Astrocyte of the cerebellum (primary cell): Measurements from ENCODE around the gene HSPA1L.

Experiments used
- DNase-seq: peaks from one replicate; pipeline ENCODE4 v3.0.0-alpha.2; 2011; ENCODE audit warnings: low read depth
- H3K4me3 ChIP-seq: 2 replicates; pipeline ENCODE4 v1.5.1; 2011; ENCODE audit warnings: mild to moderate bottlenecking, low read depth, low read length, moderate library complexity
- in situ Hi-C: cut with HindIII; loops from 2 replicates; pipeline ENCODE4 v1.10.0; 2017; ENCODE audit warnings: low sequenced_read_pairs
- TF ChIP-seq, protein P1 (sequence below): IDR thresholded peaks from 2 replicates; pipeline ENCODE4 v1.5.1; 2012; ENCODE audit warnings: low read length, low read depth, moderate library complexity, mild to moderate bottlenecking; ENCODE audit errors: missing control alignments

The HSPA1L gene

DNA sequence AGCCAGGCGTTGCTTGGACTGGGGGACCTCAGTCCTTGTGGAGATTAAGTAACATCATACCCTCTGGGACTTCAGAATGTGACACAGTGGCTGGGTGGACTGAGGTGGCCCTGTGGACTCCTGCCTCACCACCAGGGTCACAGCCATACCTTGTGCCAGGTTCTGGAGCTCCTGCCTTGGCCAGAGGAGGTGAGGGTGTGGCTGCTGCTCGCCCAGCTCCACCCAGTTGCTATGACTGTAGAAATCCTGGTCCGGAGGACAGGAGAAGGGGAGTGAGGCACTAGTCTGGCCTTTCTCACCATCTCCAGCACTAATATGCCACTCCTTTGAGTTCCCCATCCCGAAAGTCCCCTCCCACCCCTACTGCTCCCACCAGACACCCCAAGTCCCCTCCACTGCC, 39.9 kb downstream of the HSPA1L start:
- in situ Hi-C loops = no loop called here
- H3K4me3 ChIP-seq = no peak overlapping the region
- no peak for DNase-seq
- TF ChIP-seq, protein P1, sequence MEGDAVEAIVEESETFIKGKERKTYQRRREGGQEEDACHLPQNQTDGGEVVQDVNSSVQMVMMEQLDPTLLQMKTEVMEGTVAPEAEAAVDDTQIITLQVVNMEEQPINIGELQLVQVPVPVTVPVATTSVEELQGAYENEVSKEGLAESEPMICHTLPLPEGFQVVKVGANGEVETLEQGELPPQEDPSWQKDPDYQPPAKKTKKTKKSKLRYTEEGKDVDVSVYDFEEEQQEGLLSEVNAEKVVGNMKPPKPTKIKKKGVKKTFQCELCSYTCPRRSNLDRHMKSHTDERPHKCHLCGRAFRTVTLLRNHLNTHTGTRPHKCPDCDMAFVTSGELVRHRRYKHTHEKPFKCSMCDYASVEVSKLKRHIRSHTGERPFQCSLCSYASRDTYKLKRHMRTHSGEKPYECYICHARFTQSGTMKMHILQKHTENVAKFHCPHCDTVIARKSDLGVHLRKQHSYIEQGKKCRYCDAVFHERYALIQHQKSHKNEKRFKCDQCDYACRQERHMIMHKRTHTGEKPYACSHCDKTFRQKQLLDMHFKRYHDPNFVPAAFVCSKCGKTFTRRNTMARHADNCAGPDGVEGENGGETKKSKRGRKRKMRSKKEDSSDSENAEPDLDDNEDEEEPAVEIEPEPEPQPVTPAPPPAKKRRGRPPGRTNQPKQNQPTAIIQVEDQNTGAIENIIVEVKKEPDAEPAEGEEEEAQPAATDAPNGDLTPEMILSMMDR = no peak

DNA sequence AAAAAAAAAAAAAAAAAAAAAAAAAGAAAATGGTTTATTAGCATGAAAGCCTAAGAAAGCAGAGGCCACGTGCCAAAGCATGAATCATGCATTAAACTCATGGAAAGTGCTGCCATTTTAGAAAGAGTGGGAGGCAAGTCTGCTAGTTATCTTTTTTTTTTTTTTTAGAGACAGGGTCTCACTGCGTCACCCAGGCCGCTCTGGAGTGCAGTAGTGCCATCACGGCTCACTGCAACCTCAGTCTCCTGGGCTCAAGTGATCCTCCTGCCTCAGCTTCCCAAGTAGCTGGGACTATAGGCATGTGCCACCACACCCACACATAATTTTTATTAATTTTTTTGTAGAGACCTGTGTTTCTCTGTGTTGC, 43.1 kb downstream of the HSPA1L start:
- DNase-seq = no peak
- TF ChIP-seq, protein P1 = no peak
- in situ Hi-C loops = no loop called here
- no peak overlapping the region for H3K4me3 ChIP-seq

DNA sequence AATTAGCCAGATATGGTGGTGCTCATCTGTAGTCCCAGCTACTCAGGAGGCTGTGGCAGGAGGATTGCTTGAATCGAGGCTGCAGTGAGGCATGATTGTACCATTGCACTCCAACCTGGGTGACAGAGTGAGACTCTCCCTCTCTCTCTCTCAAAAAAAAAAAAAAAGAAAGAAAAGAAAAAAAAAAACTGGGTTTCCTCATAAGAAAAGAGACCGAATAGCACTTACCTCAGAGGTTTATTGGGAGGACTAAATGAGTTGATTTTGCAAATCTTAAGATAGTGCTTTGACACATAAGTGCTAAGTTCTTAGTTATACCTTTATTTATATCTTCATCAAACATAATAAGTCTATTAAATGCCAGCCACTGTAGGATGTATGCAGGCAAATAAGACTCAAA, 44.2 kb downstream of the HSPA1L start:
- DNase-seq = no peak
- no peak overlapping the region for H3K4me3 ChIP-seq
- TF ChIP-seq, protein P1 = no peak
- in situ Hi-C loops = no loop called here

DNA sequence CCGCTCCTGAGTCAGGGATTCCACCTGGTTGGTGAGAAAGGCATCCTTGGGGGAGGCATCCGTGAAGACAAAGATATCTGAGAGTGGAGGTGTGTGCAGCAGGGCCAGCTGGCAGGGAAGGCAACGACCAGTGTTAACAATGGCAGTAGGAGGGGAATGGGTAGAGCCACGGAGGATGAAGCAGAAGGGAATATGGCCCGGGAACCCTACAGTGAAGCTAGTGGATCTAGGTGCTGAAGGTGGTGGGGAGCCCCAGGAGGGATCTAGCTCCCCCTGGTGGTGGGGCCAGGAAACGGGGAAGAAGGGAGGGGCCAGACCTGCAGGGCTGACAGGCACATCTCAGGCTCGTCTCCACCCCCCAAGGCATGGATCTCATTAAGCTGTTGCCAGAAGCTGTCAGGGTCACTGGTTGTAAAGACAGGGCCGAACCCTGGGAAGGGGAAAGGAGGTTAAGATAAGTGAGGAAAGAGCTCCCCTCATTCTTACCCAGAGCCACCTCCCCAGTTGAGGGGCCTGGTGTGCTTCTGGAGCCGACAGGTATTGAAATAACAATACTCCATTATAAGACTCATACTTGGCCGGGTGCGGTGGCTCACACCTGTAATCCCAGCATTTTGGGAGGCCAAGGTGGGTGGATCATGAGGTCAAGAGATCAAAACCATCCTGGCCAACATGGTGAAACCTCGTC, 45.3 kb downstream of the HSPA1L start:
- DNase-seq = no peak
- in situ Hi-C loops = no loop called here

DNA sequence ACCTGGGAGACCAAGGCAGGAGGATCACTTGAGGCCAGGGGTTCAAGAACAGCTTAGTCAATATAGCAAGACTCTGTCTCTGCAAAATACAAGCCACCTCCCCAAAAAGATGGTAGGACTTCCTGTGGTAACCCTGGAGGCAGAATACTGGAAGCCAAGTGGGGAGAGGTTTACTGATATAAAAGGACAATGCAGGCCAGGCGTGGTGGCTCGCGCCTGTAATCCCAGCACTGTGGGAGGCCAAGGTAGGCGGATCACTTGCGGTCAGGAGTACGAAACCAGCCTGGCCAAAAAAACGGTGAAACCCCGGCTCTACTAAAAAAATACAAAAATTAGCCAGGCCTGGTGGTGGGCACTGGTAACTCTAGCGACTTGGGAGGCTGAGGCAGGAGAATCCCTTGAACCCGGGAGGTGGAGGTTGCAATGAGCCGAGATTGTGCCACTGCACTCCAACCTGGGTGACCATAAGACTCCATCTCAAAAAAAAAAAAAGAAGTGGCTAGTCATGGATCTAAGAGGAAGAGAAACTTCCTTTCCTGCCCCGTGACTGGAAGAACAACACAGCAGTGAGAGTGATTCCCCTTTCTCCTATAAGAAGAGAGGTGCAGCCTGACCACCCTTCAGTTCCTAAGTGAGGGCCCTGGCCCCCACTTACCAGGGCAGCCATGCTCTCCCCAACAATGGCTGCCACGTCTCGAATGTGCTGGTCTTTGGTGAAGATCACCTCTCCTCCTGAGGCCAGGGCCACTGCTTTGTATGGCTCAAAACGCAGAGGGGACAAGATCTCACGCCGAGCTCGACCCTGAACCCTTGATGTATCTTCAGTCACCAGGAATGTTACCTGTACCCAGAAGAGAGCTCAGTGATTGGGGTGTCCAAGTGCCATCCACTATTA, 46.5 kb downstream of the HSPA1L start:
- no peak for DNase-seq

More for the DNA sequence above, 45.3 kb downstream of the HSPA1L start:
- TF ChIP-seq, protein P1 = peak; percentile 66
- no peak overlapping the region for H3K4me3 ChIP-seq

DNA sequence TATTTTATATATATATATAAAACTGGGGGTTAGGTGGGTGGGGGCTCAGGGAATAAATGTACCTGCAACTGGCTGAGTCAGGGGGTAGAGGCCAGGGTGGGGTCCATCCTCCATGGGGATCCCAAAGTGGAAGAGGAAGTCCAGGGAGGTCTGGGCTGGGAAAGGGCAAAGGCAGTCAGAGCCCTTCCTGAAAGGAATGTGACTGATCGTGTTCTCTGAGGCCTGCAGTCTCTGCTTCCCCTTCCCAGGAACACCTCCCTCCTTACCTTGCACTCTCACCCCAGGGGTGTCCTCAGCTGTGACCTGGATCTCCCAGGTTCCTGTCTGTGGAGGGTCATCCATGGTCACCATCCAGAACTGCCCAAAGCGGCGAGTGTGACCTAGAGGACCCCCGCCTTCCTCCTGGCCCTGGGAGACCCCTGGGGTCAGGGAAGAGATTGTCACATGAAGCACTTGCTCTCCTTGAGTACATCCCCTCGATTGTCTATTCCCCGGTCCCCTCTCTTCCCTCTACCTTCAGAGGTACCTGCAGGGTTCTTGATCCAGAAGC, 47.9 kb downstream of the HSPA1L start:
- in situ Hi-C loops = no loop called here
- TF ChIP-seq, protein P1 = no peak
- H3K4me3 ChIP-seq = no peak overlapping the region
- DNase-seq = no peak

More for the DNA sequence above, 46.5 kb downstream of the HSPA1L start:
- TF ChIP-seq, protein P1 = no peak
- in situ Hi-C loops = no loop called here
- no peak overlapping the region for H3K4me3 ChIP-seq
